ENCODE results near the gene IQSEC3.

Gene IQSEC3

DNA sequence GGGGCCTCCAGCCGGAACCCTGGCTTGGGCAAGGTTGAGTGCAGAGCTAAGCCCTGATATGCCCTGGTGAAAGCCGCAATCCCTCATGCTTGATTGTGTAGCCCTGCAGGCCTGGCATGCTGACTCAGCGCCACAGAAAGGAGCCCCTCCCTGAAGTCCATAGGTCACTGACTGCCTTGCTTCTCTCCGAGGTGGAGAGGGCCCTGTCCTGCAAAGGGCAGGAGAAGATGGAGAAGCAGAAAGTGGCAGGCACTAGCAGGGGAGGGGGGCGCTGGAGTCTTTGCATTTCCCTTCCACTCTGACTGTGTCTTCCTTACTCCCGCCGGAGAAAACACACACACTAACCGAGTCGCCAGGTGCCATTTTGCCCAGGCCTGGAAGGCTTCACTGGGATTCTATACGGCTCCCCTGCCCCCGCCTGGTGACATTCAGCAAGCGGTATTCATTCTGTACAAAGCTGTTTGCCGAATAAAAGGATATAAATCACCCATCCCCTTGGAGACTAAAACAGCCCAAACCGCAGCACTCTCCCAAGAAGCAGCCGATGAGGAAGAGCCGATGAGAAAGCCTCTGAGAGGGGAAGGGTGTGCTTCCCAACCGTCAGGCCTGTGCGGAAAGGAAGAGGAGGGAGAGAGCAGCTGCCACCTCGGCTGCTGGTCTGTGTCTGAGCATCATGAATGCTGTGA is 77.5 kb downstream of the IQSEC3 start:
- DNase-seq: no peak

- no peak for DNase-seq
These were observed 78.2 kb downstream of the IQSEC3 start for GRCh38 chr12:144650-145284.

- no peak for DNase-seq
These were observed 78.9 kb downstream of the IQSEC3 start for GRCh38 chr12:145369-145960.

DNA sequence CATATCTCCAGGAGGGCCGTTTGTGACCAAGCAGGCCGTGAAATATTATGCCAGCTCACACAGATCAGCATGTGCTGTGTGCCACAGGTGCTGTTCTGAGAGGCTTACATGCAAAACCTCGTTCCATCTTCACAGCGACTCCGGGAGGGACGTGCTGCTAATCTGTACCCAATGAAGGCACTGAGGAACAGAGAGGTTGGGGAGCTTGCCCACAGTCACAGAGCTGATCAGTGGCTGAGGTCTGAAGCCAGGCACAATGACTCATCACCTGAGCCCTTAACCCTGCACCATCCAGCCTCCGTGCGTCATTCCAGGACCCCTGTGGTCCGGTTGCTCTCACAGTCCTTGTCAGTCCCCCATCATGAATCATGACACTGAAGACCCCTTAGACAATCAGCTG is 80.7 kb downstream of the IQSEC3 start:
- DNase-seq: no peak

DNA sequence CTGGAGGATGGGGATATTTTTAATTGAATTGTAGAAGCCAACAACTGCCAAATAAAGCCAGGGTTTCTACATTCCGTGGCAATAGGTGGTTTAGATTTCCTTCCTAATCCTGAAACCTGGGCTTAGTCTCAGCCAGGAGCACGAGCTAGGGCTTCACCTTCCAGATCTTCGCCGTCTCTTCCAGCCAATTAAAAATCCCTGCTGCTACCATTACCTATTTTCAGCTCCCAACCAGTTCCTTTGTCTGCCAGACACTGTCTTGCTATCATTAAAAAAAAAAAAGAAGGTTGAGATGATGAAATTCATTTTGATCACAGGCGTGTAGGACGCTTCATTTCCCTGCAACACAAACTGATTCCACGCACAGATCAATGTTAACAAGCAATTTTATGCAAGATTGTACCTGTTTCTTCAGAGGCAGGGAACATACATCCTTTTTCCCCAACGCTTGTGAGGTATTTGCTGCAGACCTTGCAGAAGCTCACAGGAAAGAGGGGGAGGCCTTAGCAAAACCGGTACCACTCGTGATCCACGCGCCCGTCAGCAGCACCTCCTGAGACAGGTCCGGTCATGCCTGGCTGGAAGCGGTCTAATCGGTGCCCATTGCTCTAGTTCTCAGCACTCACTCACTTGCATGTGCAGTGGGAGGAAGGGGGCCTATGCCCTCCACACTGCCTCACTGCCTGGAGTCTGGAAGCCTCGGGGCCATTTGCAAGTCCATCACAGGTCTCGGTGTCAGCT is 82.3 kb downstream of the IQSEC3 start:
- no peak for DNase-seq

- DNase-seq: no peak
These were observed 85.0 kb downstream of the IQSEC3 start for GRCh38 chr12:151579-151978.

DNA sequence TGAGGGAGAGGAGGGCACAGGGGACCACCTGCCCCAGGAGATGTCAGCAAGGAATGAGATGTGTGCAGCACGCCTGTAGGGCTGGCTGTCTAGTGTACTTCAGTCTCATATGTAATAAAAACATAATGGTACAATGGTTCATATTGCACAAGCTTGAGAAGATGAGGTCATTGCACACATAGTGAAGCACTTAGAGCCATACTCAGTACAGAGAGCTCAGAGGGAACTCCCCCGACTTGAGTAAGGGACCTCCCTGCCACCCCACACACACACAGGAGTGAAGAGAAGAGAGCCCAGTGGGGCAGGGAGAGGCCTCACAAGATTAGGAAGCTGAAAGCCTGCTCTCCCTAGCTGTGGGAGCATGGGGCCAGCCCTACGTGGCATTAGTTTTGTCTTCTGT is 85.9 kb downstream of the IQSEC3 start:
- DNase-seq: no peak

DNA sequence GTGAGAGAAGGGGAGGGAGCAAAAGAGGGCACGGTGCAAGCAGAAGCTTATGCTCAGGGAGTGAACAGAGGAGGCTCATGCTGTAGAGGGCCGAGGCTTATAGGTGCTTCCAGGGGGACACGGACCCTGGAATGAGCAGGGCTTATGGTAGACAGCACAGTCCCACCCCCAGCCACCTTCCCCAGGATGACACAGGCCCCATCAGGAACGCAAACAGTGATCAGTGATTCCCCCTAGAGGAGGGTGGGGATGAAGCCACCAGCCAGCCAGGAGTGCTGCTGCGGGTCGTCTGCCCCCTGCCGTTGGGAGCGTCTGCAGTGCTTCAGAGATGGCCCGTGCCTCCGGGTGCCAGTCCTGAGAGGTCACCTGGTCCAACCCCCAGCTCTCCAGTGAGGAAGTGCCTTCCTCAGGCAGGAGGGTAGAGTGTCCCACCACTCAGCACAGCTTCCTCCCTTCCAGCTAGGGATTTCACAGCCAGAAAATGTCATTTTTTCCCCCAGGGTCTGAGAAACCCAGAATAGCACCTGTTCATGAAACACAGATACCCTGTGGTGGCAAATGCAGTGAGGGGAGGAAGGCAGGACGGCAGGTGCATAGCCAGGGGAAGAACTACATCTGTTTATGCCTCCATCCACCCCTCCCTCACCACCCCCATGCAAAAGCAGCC is 86.6 kb downstream of the IQSEC3 start:
- DNase-seq: no peak

DNA sequence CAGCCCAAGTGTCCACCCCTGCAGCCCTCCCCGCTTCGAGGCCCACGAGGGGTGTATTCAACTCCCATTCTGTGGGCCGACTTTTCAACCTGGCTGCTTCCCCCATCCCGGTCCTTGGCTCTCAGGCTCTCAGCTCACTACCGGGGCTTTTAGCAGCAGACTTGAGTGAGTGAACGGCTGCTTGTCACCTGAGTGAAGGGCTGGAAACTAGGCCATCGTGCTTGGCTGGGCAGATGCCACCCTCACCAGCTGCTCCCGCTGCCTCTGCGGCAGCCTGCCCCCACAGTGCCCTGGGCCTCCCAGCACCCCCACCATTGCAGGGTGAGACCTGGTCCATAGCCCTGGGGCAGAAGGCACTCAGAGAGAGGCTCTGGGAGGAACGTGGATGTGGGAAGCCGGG is 87.5 kb downstream of the IQSEC3 start:
- no peak for DNase-seq

DNA sequence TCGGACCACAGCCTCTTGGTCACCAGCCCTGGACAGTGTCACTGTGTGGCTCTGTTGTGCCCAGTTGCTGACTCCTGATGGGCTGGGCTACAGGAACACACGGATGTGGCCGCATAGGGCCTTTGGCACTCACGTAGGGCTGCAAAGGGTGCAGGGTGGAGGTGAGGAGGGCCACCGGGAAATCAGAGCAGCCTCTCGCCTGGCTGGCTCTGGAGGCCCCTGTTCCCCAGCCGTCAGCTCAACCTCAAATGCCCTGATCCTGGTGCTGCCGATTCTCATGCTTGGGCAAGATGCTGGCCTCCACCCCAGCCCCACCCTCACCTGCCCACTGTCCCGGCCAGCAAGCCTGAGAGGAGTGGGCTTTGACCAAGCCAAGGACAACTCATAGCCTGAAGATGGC is 88.4 kb downstream of the IQSEC3 start:
- no peak for DNase-seq

DNA sequence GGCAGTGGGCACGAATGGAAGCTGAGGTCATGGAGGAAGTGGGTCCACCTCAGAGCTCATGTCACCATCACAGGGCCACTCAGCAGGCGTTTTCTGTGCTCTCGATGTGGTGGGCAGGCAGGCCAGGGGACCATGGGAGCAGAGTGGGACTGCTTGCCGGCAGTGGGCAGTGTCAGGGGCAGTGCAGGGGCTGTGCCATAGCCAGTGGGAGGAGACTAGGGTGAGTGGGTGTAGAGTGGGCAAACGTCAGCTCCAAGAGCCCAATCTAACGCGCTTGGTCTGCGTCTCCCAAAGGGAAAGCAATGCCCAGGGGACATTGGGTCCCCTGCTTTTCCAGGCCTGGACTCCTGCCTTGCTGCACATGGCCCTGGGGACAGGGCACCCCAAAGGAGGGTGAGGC is 89.1 kb downstream of the IQSEC3 start:
- DNase-seq: no peak

- no peak for DNase-seq
These were observed 90.4 kb downstream of the IQSEC3 start for GRCh38 chr12:156945-157344.

DNA sequence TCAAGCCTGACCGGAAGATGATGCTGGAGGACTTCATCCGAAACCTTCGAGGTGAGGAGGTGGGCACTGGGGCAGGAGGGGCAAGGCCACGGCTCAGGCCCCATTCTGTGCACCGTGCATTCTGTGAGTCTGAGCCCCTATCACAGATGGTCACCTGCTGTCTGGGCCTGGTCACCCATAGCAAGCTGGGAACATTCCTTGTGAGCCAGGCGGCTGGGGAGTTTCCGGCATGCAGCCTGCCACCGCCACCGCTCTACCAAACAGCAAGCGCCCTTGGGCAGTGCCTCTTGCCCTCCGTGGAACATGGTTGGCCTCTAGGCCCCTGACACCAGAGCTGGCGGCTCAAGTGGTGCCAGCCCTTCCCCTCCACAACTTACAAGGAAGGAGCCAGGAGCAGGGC is 91.1 kb downstream of the IQSEC3 start:
- no peak for DNase-seq

GRCh38 chr12:159156-159782 is 92.7 kb downstream of the IQSEC3 start:
- DNase-seq: no peak

GRCh38 chr12:160858-161257 is 94.3 kb downstream of the IQSEC3 start:
- DNase-seq: no peak

GRCh38 chr12:161823-162222 is 95.3 kb downstream of the IQSEC3 start:
- DNase-seq: no peak

DNA sequence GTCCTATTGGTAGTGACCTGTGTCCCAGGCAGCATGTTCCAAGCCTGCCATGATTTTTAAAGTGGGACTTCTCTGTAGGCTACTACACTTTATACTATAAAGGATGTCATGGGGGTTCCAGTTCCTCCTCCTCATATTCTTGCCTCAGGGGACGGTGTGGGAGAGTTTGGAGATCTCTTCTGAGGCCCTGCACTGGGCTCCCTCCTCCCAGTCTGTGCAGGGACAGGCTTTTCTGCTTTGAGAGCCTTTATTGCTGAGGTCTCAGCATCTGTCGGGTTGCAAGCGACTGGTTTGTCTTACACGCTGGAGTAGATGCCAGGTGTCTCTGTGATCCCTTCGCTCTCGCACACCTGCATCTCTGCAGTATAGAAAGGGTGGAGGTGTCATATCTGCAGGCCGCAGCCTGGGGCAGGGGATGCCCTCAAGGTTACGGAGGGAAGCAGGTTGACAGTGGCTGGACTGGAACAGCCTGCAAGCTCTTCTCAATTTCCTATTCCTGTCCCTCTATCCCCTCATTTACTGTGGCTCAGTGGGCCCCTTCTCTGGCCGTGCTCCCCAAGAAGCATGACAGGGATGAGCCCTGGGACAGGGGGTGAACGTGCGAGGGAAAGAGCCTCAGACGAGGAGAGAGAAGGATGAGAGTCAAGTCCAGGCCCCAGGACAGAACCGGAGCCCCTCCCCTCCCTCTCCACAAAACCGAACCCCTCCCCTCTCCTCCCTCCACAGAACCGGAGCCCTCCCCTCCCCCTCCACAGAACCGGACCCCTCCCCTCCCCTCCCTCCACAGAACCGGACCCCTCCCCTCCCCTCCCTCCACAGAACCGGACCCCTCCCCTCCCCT is 96.1 kb downstream of the IQSEC3 start:
- no peak for DNase-seq

DNA sequence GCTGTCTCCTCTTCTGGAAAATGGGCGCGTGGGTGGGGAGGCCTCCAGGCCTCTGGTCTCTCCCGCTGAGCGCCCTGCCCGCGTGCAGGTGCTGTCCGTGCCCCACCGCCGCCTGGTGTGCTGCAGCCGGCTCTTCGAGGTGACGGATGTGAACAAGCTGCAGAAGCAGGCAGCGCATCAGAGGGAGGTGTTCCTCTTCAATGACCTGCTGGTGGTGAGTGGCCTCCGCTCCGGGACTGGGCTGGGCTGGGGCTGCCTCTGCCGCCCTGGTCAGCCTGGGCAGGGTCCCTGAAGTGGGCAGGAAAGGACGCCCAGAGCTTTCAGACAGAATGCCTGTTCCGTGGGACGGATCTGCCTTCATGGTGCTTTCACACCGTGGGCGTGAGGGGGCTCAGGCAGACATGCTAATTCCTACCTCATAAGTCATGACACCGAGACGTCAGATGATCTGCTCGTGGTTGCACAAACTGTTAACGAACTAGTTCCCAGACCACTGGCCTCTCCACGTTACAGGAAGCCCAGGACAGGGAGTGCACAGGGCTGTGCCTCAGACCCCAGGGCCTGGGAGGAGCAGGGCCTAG is 96.9 kb downstream of the IQSEC3 start:
- no peak for DNase-seq

GRCh38 chr12:164207-164606 is 97.6 kb downstream of the IQSEC3 start:
- no peak for DNase-seq

DNA sequence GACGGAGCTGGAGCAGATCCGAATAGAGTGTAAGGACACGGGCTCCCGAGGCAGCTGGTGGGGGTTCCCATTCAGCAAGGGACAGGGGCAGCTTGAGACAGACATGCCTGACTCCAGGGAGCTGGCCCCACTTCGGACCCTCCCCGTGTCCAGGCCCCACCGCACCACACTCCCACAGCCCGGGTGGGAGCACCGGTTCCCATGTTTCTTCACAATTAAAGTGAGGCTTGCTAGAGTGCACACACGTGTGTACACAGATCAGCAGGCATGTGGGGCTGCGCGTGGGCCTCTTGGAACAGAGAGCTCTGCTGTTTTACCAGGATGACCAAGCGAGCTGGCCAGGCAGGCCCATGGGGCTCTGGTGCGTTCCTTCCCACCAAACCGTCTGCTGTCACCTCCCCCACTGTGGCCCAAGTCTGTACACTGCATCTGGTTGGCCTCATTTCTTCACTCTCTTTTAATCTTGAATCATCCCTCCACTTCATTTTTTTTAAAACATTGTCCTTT is 99.3 kb downstream of the IQSEC3 start:
- DNase-seq: no peak

- no peak for DNase-seq
These were observed 100.0 kb downstream of the IQSEC3 start for GRCh38 chr12:166425-167075.

Data from central memory CD4-positive, alpha-beta T cell (primary cell).